HFF-Myc (cell line): ENCODE data around the gene ROM1.
A peak's percentile ranks its signal among the peaks of the same experiment; 100 is the strongest.
"Not testable (repeated sequence)": the region's sequence is repeated elsewhere in the genome, so short reads cannot be mapped to it uniquely, and the experiment has no call there.

ENCODE experiments used
- DNase-seq: peaks from one replicate; pipeline ENCODE4 v3.0.0-alpha.2; 2011; ENCODE audit warnings: low read depth; ENCODE audit errors: extremely low read depth
- H3K4me3 ChIP-seq: replicated peaks from 2 replicates; pipeline ENCODE4 v1.5.1; 2011; ENCODE audit warnings: low read depth, mild to moderate bottlenecking, control low read depth, low read length
- TF ChIP-seq, protein P1 (sequence below): IDR thresholded peaks from 2 replicates; pipeline ENCODE4 v1.5.1; 2012; ENCODE audit warnings: mild to moderate bottlenecking, low read depth, low read length, control low read depth; ENCODE audit errors: missing control alignments

Gene ROM1

DNA sequence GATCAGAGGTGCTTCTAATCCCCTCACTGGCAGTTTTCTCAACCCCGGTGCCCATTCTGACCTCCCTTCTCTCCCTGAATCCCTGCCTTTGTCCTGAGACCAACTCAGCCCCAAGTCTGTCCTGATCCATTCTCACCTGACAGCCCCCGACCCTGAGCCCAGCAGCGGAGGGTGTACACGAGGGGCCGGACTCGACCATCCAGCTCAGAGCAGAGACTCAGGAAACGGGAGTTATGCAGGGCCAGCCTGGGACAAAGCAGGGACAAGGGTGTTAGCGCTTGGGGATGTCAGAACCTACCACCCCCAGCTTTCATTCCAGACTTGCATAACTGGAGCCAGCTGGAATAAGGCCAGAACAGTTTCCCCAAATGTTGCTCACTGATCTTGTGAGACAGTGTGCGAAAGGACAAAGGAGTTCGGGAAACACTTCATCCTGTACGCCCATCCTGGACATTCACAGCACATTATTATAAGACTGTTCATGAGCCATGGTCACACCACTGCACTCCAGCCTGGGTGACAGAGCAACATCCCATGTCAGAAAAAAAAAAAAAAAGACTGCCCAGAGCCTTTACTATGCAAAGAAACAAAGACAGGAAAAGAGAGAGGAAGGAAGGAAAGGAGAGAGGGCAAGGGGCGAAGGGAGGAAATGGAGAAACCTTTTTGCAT is 35.9 kb upstream of the ROM1 start:
- DNase-seq: no peak
- TF ChIP-seq, protein P1, sequence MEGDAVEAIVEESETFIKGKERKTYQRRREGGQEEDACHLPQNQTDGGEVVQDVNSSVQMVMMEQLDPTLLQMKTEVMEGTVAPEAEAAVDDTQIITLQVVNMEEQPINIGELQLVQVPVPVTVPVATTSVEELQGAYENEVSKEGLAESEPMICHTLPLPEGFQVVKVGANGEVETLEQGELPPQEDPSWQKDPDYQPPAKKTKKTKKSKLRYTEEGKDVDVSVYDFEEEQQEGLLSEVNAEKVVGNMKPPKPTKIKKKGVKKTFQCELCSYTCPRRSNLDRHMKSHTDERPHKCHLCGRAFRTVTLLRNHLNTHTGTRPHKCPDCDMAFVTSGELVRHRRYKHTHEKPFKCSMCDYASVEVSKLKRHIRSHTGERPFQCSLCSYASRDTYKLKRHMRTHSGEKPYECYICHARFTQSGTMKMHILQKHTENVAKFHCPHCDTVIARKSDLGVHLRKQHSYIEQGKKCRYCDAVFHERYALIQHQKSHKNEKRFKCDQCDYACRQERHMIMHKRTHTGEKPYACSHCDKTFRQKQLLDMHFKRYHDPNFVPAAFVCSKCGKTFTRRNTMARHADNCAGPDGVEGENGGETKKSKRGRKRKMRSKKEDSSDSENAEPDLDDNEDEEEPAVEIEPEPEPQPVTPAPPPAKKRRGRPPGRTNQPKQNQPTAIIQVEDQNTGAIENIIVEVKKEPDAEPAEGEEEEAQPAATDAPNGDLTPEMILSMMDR: no peak
- H3K4me3 ChIP-seq: no peak overlapping the region

DNA sequence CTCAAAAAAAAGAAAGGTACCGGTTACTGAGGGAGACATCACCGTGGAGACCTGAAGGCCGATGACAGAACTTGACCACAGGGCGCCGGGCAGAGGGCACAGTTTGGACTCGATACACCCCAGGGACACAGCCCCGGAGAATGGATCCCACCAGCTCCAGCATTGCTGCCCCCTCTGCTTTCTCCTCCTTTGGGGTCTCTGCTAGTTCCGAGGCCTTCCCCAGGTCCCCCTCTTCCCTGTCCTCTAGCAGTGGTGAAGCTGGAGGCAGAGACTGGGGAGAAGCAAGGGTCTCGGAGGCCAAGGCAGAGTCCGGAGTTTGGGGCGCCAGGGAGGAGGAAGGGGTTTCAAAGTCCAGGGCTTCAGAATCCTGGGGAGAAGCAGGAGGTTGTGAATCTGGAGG is 34.5 kb upstream of the ROM1 start:
- TF ChIP-seq, protein P1: no peak
- H3K4me3 ChIP-seq: no peak overlapping the region
- no peak for DNase-seq

DNA sequence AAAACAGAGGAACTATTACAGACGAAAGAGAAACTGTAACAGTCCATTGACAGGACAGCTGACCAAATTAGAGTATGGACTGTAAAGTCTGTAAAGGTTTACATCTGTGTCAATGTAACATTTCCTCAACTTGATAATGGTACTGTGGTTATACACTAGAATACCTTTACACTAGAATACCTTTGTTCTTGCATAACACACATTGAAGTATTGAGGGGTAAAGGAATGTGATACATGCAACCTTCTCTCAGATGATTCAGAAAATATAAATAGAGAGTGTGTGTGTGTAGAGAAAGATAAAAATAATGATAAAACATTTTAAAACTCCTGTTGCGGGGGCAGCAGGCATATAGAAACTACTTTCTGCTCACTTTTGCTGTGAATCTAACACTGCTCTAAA is 33.8 kb upstream of the ROM1 start:
- no peak for DNase-seq
- H3K4me3 ChIP-seq: no peak overlapping the region
- TF ChIP-seq, protein P1: no peak

DNA sequence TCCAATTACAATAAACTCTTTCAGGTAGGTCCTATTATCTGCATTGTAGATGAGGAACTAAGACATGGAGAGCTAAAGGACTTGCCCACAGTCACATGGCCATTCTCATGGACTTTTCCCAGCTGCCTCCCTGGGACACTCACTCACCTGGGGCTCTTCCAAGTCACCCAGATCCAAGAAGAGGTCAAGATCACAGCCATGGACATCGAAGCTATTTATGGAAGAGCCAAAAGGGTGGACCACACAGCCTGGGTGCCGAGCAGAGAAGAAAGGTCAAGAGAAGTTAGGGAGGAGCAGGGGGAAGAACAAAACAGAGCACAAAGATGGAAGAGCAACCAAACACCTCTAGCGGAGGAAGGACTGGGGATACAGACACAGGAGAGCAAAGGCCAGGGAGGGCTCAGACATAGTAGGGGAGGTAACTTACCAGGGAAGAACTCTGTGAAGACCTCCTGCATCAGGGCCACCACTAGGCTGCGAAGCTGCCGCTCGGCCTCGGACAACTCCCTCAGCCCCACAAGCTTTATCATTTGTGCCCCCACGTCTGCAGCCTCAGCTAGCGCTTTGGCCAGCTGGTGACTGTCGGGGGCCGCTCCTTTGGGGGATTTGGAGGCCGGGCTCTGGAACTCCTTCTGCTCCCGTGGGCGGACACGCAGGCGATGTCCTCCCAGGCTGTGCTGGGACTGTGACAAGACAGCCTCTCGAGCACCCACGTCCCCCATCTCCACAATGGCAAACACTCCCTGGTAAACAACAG is 31.9 kb upstream of the ROM1 start:
- TF ChIP-seq, protein P1: no peak
- no peak overlapping the region for H3K4me3 ChIP-seq
- no peak for DNase-seq

DNA sequence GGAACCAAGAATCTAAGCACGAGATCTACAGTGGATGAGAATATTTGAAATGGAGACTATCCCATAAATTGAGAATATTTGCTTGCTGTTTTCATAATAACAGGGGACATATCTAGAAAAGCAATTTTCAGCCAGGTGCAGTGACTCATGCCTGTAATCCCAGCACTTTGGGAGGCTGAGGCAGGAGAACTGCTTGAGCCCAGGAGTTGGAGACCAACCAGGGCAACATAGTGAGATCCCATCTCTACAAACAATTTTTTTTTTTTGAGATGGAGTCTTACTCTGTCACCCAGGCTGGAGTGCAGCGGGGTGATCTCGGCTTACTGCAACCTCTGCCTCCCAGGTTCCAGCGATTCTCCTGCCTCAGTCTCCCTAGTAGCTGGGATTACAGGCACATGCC is 31.3 kb upstream of the ROM1 start:
- DNase-seq, H3K4me3 ChIP-seq: not testable (repeated sequence)

DNA sequence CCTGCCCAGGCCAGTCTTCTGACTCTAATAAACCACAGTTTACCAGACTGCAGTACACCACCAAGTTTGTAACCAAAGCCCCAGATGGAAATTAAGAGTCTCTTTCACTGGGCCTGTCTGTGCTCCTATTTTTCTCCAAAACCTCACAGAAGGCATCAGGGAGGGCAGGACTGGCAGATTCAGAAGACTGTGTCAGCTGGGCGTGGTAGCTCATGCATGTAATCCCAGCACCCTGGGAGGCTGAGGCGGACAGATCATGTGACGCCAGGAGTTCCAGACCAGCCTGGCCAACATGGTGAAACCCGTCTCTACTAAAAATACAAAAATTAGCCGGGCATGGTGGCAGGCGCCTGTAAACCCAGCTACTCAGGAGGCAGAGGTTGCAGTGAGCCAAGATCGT is 27.7 kb upstream of the ROM1 start:
- DNase-seq, H3K4me3 ChIP-seq: not testable (repeated sequence)

DNA sequence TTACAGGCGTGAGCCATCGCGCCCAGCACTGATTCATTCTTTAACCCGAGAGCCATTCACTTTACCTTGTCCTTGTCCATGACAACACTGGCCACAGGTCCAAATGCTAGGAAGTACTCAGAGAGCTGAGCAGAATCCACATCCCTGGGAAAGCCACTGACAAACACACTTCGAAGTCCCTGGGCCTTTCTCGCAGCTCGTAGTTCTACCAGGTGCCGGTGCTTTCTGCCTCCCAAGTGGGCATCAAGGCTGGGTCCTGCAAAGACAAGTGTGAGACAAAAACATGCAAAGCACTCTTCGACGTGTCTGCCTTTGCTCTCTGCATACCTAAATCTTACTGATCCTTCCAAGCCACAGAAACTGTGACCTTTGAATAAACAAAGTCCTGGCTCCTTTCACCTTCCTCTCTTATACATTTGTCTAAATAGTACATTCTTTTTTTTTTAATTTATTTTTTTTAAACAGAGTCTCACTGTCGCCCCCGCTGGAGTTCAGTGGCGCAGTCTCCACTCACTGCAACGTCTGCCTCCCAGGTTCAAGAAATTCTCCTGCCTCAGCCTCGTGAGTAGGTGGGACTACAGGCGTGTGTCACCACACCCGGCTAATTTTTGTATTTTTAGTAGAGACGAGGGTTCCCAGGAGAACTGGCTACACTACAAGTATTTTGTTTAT is 24.0 kb upstream of the ROM1 start:
- no peak overlapping the region for H3K4me3 ChIP-seq
- TF ChIP-seq, protein P1: peak; percentile 35
- DNase-seq: no peak
